Endothelial cell of umbilical vein (primary cell): ENCODE results near the gene TLNRD1. TPM values are rescaled to one million over a fixed set of nuclear protein-coding genes. Genes with fewer than 3 reads are reported as not detected.

Experiments used
- BruUV-seq: library from RNA; stranded (reverse); fragments of 400-500 nt; replicated peaks from 2 replicates; lab custom pipeline; 2021; lab: Mats Ljungman, UMichigan
- CTCF ChIA-PET: fragments of 300-600, 350-600 bp; sonication (Branson Sonifier 250); formaldehyde crosslinking; loops from one replicate; lab custom pipeline; 2021; ENCODE audit warnings: antibody characterized with exemption, inconsistent platforms; lab: Charles Lee
- POLR2A ChIA-PET: fragments of 300-600, 350-600 bp; sonication (Branson Sonifier 250); formaldehyde crosslinking; loops from one replicate; lab custom pipeline; 2021; ENCODE audit warnings: antibody characterized with exemption, inconsistent platforms; lab: Charles Lee
- DNase-seq: peaks from one replicate; pipeline ENCODE4 v3.0.0-alpha.2; 2011; ENCODE audit warnings: low read depth, low spot score
- FAIRE-seq: peaks from 2 replicates; lab custom pipeline; 2011; peaks lifted over from hg19 to GRCh38; lab: Jason Lieb, UNC
- H2AFZ ChIP-seq: 2 replicates; pipeline ENCODE4 v1.6.0; 2012; ENCODE audit warnings: low read depth, low read length, control low read depth, inconsistent platforms
- H3K27ac ChIP-seq: 2 replicates; pipeline ENCODE4 v1.5.1; 2011; ENCODE audit warnings: low read depth, mild to moderate bottlenecking, control low read depth, low read length, moderate library complexity; ENCODE audit not compliant: insufficient read depth
- H3K27me3 ChIP-seq, 2 experiments: 2 replicates each; pipeline versions ENCODE4 v1.6.0 to v1.6.1; 2011; ENCODE audit warnings: low read length in 2 of 2, mixed read lengths in 1 of 2; ENCODE audit not compliant: control insufficient read depth in 2 of 2, insufficient read depth in 2 of 2
- H3K36me3 ChIP-seq, 2 experiments: 2 replicates in 1 of 2; 3 replicates in 1 of 2; pipeline ENCODE4 v1.5.1; 2011; ENCODE audit warnings: low read length in 2 of 2, mild to moderate bottlenecking in 1 of 2, moderate library complexity in 1 of 2; ENCODE audit not compliant: control insufficient read depth in 2 of 2, insufficient read depth in 2 of 2; ENCODE audit errors: extremely low read depth in 1 of 2
- H3K4me1 ChIP-seq: 3 replicates; pipeline ENCODE4 v1.5.1; 2011; ENCODE audit warnings: mild to moderate bottlenecking, low read length; ENCODE audit not compliant: control insufficient read depth, insufficient read depth; ENCODE audit errors: extremely low read depth
- H3K4me2 ChIP-seq: 2 replicates; pipeline ENCODE4 v1.6.1; 2011; ENCODE audit warnings: low read length, control low read depth, mixed read lengths; ENCODE audit not compliant: insufficient read depth
- H3K4me3 ChIP-seq, 3 experiments: fragments of 200-600 bp in 1 of 3; sonication (generic), shearing (Covaris generic) in 1 of 3; replicated peaks in 1 of 3; 2 replicates each; pipeline ENCODE4 v1.5.1; 2011 to 2016; ENCODE audit warnings: control low read depth in 3 of 3, low read length in 3 of 3, mild to moderate bottlenecking in 2 of 3, inconsistent platforms in 1 of 3, low read depth in 1 of 3, moderate library complexity in 1 of 3; ENCODE audit not compliant: insufficient read depth in 1 of 3
- H3K79me2 ChIP-seq: 2 replicates; pipeline ENCODE4 v1.6.0; 2012; ENCODE audit warnings: low read length, inconsistent platforms; ENCODE audit not compliant: control insufficient read depth, insufficient read depth
- H3K9ac ChIP-seq: replicated peaks from 2 replicates; pipeline ENCODE3; 2011; ENCODE audit warnings: low read length, control low read depth; ENCODE audit not compliant: insufficient read depth; ENCODE audit errors: extremely low read depth
- H3K9me1 ChIP-seq: replicated peaks from 3 replicates; pipeline ENCODE4 v1.6.0; 2011; ENCODE audit warnings: mild to moderate bottlenecking, low read length; ENCODE audit not compliant: control insufficient read depth, insufficient read depth; ENCODE audit errors: extremely low read depth
- H3K9me3 ChIP-seq: replicated peaks from 2 replicates; pipeline ENCODE4 v1.5.1; 2012; ENCODE audit warnings: low read length, inconsistent platforms; ENCODE audit not compliant: control insufficient read depth, insufficient read depth
- H4K20me1 ChIP-seq: replicated peaks from 2 replicates; pipeline ENCODE3; 2011; ENCODE audit warnings: mild to moderate bottlenecking, low read length; ENCODE audit not compliant: control insufficient read depth, insufficient read depth; ENCODE audit errors: extremely low read depth
- EZH2 ChIP-seq: IDR thresholded peaks from 2 replicates; pipeline ENCODE4 v1.6.1; 2012; ENCODE audit warnings: borderline replicate concordance, low read depth, mild to moderate bottlenecking, moderate library complexity, low read length, inconsistent platforms; ENCODE audit not compliant: severe bottlenecking
- FOS ChIP-seq: IDR thresholded peaks from 2 replicates; pipeline ENCODE4 v1.6.1; 2011; ENCODE audit warnings: mild to moderate bottlenecking, low read length, moderate library complexity, borderline replicate concordance; ENCODE audit not compliant: insufficient read depth
- GATA2 ChIP-seq: IDR thresholded peaks from 2 replicates; pipeline ENCODE4 v1.7.0; 2011; ENCODE audit warnings: low read depth, mild to moderate bottlenecking, moderate library complexity, mixed read lengths, low read length; ENCODE audit not compliant: insufficient read length, insufficient read depth
- JUN ChIP-seq: IDR thresholded peaks from 2 replicates; pipeline ENCODE4 v1.6.1; 2011; ENCODE audit warnings: borderline replicate concordance, low read depth; ENCODE audit not compliant: insufficient read length, insufficient read depth
- MYC ChIP-seq: IDR thresholded peaks from one replicate; pipeline ENCODE4 v1.6.1; 2011; ENCODE audit warnings: mild to moderate bottlenecking, low read depth, low read length
- POLR2A ChIP-seq: IDR thresholded peaks from 2 replicates; pipeline ENCODE4 v1.6.1; 2012; ENCODE audit warnings: low read depth, mild to moderate bottlenecking, control low read depth, low read length
- POLR2AphosphoS5 ChIP-seq: IDR thresholded peaks from 2 replicates; pipeline ENCODE4 v1.6.1; 2012; ENCODE audit warnings: low read depth, mild to moderate bottlenecking, control low read depth, low read length, moderate library complexity; ENCODE audit not compliant: insufficient read depth
- dilution Hi-C: fragments of 300-500 bp; cut with MboI; formaldehyde crosslinking; loops from one replicate; pipeline ENCODE4 v1.15.0; 2019; ENCODE audit warnings: low sequenced_read_pairs; ENCODE audit not compliant: extremely low pct_ligation_motif_present
- intact Hi-C: fragments of 100-400 bp; cut with micrococcal nuclease; formaldehyde crosslinking; loops from one replicate; pipeline ENCODE4 v1.10.0; 2022
- polyA plus RNA-seq, 4 experiments: library from polyadenylated mRNA; depleted of rRNA in 3 of 4; stranded (reverse) in 3 of 4; unstranded in 1 of 4; fragments of >200 nt; gene quantifications; 2 replicates each; pipeline versions ENCODE4 v1.2.1 to v1.2.3, GENCODE V29; 2011 to 2012; ENCODE audit warnings: missing spikeins in 1 of 4
- total RNA-seq: library from RNA; stranded (reverse); gene quantifications from 2 replicates; pipeline ENCODE4 v1.2.3, GENCODE V29; 2021
- TF ChIP-seq, protein P1 (sequence below): IDR thresholded peaks from 2 replicates; pipeline ENCODE4 v1.6.1; 2011; ENCODE audit not compliant: insufficient read depth, insufficient read length
- TF ChIP-seq, protein P2 (sequence below), 2 donors: IDR thresholded peaks; 1 replicate in 1 of 2; 2 replicates in 1 of 2; pipeline ENCODE4 v1.5.1; 2011; ENCODE audit warnings: low read length in 2 of 2, mild to moderate bottlenecking in 2 of 2, moderate library complexity in 2 of 2, control low read depth in 1 of 2, inconsistent platforms in 1 of 2, low read depth in 1 of 2; ENCODE audit not compliant: insufficient read depth in 1 of 2; ENCODE audit errors: extremely low read depth in 1 of 2

TLNRD1 gene
- total and polyA plus RNA-seq, 2 donors (not counting 3 experiments of a cell fraction or from before 2014, with no cell fraction given): 17.8 to 33.0 TPM

- Histone ChIP-seq H3K79me2 (peaks cover 29% of the 10 kb centered on the region), H3K27ac (no peak overlapping the region), H3K9me3 (no peaks in the 10 kb centered on the region), H3K9ac (no peak overlapping the region), H2AFZ (no peak overlapping the region), H3K27me3 (no peaks in the 10 kb centered on the region), H3K36me3 (no peaks in the 10 kb centered on the region), H3K4me3 (no peak overlapping the region), H3K4me1 (peaks cover 18% of the 10 kb centered on the region), H4K20me1 (no peaks in the 10 kb centered on the region), H3K9me1 (no peaks in the 10 kb centered on the region), H3K4me2 (no peak overlapping the region)
- ChIA-PET CTCF (interaction anchor here (1.0 to 3.4 kb wide), 7 partner anchors 10 to 274 kb away, joined by 3 to 37 read pairs (median 4); partner anchors contain the start of gene TLNRD1), POLR2A (interaction anchor here (2.6 kb wide), 1 partner anchor 10 kb away, joined by 16 read pairs; the partner anchor contains the start of gene TLNRD1)
- TF ChIP-seq MYC (no peak), POLR2AphosphoS5 (no peak), FOS (no peak), GATA2 (no peak), JUN (no peak), POLR2A (no peak), EZH2 (no peak)
- TF ChIP-seq, protein P1, sequence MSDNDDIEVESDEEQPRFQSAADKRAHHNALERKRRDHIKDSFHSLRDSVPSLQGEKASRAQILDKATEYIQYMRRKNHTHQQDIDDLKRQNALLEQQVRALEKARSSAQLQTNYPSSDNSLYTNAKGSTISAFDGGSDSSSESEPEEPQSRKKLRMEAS: no peak
- TF ChIP-seq, protein P2, sequence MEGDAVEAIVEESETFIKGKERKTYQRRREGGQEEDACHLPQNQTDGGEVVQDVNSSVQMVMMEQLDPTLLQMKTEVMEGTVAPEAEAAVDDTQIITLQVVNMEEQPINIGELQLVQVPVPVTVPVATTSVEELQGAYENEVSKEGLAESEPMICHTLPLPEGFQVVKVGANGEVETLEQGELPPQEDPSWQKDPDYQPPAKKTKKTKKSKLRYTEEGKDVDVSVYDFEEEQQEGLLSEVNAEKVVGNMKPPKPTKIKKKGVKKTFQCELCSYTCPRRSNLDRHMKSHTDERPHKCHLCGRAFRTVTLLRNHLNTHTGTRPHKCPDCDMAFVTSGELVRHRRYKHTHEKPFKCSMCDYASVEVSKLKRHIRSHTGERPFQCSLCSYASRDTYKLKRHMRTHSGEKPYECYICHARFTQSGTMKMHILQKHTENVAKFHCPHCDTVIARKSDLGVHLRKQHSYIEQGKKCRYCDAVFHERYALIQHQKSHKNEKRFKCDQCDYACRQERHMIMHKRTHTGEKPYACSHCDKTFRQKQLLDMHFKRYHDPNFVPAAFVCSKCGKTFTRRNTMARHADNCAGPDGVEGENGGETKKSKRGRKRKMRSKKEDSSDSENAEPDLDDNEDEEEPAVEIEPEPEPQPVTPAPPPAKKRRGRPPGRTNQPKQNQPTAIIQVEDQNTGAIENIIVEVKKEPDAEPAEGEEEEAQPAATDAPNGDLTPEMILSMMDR (IDR thresholded peaks at IDR 0.05; ENCODE audit: extremely low read depth in 1 of 2, insufficient read depth in 1 of 2, low read depth in 1 of 2, low read length in 2 of 2): no peak
- FAIRE-seq (no peak), DNase-seq (no peak)
- intact Hi-C loops (loop anchor here (10.0 kb wide), 1 partner anchor 1153 kb away; no protein-coding TSS in a partner anchor), dilution Hi-C loops (no loop called here)
- BruUV-seq: no TSS peak
These were observed 9.3 kb upstream of the TLNRD1 start for GRCh38 chr15:80991421-80991820.
